GM19035 (cell line): ENCODE results near the gene IFITM10.
A peak's percentile ranks its signal among the peaks of the same experiment; 100 is the strongest.

Experiments
- ATAC-seq: cut with Tn5 transposase; IDR thresholded peaks from one replicate; pipeline ENCODE4 v1.9.1; 2021; ENCODE audit not compliant: unreplicated experiment

IFITM10 gene

GRCh38 chr11:1763796-1764661, 13.6 kb upstream of the IFITM10 start, which contains the start of gene CTSD:
Gene CTSD, minus strand, starts transcription at chr11:1763927. Its CDS starts 68 bp downstream, at chr11:1763859.
- peak; percentile 80 for ATAC-seq

- ATAC-seq = peak; percentile 20
Observed at GRCh38 chr11:1763336-1763795, 13.0 kb upstream of the IFITM10 start.

DNA sequence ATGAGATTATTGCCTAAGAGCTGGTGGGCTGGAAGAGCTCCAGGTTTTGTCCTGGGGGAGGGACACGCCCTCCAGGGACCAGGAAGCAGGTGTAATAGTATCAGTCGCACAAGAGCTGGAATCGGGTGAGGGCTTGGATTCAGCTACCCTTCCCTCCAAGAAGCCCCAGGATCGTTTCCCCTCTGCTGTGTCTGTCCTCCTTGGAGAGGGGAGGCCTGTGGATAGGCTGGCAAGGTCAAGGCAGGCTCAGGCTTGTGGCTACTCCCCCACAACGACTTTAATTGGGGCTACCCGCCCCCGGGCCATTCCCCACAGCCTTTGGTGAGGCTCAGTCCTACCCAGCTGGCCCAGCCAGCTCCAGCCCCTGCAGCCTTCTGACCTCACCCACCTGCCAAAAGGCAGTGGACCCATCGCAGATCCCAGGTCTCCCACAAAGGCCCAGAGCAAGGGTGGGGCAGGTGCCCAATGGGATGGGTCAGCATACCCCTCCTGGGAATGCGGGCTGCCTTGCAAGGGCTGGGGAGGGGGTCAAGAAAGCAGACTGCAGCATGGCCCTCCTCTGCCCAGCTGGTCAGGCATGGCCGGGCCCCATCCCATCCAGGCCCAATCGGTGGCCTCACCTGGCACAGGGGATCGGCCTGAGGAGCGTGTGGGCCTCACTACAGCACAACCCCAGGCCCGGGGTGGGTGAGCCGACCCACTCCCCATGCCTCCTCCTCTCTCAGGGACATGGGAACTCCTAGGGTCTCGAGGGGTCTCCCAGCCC, 12.3 kb upstream of the IFITM10 start:
- ATAC-seq = no peak

DNA sequence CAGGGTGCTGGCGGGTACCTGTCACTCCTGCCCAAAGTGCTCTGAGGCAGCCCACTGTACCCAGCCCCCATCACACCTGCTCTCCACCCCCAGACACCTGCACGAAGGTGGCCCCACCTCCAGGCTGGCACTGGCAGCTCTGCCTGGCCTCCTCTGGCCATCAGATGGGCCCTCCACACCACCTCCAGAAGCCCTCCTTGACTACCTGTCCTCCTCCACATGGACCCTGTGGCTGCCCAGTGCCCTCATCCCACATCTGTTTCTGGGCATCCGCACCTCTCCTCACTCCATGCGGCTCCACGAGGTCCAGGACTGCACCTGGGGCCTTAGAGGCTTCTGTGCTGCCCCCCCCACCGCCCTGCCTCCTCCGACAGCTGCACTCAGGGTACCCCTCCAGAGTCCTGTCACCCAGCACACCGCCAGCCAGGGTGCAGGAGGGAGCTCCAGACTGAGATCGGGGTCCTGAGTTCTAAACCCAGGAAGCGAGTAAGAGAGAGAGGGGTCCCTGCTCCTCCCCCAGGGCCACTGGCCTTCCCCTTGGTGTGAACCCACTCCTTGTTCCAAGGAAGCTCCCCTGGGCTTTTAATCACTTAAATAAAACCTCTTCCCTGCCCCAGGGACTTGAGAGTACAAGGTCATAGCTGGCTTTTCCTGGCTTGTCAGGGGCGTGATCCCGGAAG, 11.6 kb upstream of the IFITM10 start:
- ATAC-seq = no peak

GRCh38 chr11:1761110-1761856, 10.9 kb upstream of the IFITM10 start:
- ATAC-seq = no peak

DNA sequence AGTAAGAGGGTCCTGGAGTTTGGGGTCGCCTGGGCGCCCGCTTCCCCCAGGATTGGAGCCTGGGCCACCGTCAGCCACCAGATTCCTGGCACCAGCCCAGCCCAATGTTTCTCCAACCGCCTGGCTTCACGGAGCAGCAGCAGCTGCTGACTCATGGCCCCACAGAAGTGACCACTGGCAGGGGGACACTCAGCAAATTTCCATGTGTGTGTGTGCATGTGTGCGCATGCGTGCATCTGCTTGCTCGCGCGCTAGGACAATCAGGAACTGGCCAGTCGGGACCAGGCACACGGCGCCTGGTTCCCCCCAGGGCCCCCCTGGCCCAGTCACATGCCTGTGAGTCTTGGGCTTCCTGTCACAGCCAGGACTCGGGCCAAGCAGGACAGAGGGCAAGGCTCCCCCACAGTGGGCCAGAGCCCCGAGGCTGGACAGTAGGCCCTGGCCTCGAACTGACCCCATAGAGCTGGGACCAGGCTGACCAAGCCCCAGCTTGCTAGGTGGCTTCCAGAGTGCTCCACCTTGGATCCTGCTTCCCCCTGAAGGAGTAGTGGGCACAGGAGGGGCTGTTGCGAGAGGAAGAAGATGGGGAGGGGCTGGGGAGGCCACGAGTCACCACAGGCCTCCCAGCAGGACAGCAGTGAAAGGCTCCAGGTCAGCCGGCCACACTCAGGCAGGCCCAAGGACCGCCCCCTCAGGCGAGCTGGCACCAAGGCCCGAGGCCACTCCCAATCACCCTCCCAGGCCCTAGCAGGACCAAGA, 10.1 kb upstream of the IFITM10 start:
- no peak for ATAC-seq

DNA sequence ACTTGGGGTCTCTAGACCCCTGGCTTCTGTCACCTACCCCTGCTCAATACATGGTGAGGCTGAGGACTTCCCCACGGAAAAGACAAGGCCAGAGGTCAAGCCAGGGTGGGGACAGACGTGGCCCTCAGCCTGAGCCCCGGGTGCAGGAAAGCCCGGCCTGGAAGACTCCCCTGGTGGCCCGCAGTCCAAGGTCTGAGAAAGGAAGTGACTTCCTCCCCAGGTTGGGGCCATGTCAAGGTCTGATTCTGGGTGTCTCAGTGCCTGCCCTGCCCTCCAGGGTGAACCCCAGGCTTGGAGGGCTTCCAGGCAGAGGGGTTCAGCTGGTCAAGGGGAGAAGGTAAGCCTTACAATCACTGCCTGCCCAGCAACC, 9.4 kb upstream of the IFITM10 start:
- ATAC-seq = no peak

DNA sequence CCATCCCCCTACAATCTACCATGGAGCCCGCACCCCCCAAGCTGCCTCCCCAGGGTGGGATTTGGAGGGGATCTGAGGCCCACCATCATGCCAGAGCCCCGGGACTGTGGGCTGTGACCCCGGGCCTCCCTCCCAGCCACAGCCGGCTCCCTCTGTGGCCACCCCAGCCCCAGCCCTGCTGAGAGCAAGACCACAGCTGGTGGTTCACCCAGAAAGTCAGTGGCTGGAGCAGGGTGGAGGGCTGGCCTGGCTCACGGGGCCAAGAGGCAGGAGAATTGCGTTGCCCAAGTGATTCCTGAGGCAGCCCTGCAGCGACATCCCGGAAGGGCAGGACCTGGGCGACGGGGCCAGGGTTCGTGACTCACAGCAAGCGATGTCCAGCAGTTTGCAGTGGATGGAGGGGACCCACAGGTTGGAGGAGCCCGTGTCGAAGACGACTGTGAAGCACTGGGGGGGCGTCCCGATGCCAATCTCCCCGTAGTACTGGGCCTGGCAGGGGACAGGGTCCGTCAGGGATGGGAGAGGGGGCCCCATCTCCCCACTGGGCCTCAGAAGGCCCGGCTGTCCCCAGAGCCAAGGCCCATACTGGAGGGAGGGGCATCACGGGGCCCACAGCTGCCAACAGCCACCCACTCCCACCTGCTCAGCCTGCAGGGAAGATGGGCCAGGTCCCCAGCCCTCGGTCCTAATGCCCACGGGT, 8.9 kb upstream of the IFITM10 start:
- ATAC-seq = no peak

GRCh38 chr11:1758611-1759150, 8.3 kb upstream of the IFITM10 start:
- no peak for ATAC-seq

- ATAC-seq = no peak
Observed at GRCh38 chr11:1757861-1758610, 7.6 kb upstream of the IFITM10 start.

DNA sequence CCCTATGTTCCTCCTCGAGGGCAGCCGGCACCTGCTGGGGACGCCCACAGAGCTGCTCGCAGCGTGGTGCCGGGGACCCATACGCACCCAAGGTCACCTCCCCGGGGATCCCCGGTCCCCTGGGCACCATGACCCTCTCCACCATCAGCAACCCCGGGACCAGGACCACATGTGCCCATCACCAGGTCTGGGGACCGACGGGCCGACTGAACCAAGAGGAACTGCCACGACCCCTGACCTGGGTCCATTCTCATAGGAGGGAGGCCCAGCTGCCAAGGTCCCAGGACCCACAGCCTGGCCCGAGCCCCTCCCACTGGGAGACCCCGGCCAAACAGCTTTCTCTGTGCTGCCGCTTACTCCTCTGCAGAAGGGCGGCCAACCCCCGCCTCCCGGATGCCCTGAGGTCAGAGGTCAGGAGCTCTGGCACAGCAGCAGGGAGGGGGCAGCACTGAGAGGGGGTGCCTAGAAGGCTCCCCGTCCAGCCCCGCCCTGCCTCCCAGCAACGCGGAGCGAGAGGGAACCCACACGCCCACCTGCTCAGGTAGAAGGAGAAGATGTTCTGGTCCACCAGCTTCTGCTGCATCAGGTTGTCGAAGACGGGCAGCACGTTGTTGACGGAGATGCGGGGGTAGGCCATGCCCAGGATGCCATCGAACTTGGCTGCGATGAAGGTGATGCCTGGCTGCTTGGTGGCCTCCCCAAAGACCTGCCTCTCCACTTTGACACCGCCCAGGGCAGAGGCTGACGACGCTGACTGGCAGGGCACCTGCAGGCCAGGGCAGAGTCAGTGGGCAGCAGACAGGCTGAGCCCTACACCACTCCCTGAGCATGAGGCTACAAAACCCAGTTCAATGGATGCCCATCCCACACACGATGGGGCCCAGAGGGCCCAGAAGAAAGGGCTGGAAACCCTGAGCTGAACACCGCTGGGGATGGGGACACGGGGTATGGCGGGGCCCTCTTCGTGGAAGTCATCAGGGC, 6.7 kb upstream of the IFITM10 start:
- ATAC-seq = no peak

DNA sequence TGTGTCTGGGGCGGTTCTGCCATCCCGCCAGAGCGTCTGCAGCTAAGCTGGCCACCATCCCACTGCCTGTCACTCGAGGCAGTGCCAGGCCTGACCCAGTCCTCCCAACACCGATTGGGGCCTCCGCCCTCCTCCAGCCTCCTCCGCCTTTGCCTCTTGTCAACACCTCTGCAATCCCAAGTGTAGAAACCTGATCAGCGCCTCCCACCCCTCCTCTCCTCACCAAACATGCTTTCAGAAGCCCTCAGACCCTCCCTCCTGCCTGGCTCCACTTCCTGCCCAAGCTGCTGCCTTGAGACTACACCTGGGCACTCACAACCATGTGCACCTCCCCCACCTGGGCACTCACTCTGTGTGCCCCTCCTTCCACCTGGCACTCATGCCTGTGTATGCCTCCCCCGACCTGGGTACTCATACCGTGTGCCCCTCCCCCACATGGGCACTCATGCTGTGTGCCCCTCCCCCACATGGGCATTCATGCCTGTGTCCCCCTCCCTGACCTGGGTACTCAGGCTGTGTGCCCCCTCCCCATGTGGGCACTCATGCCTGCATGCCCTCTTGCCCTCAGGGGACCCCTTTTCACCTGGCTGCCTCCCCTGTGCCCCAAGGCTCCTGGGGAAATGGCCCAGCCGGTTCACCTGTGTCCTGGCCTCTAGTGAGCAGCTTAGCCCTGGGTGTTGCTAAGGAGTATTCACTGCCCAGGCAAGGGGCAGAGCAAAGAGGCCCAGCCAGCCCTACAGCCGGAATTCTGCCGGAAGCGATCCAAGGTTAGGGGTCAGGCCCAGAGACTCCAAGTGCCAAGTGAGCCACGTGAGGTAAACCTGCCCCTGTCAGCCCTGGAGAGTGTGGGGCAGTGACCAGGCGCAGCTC, 5.5 kb upstream of the IFITM10 start:
- ATAC-seq = no peak

GRCh38 chr11:1755344-1755691, 4.9 kb upstream of the IFITM10 start:
- ATAC-seq = no peak

DNA sequence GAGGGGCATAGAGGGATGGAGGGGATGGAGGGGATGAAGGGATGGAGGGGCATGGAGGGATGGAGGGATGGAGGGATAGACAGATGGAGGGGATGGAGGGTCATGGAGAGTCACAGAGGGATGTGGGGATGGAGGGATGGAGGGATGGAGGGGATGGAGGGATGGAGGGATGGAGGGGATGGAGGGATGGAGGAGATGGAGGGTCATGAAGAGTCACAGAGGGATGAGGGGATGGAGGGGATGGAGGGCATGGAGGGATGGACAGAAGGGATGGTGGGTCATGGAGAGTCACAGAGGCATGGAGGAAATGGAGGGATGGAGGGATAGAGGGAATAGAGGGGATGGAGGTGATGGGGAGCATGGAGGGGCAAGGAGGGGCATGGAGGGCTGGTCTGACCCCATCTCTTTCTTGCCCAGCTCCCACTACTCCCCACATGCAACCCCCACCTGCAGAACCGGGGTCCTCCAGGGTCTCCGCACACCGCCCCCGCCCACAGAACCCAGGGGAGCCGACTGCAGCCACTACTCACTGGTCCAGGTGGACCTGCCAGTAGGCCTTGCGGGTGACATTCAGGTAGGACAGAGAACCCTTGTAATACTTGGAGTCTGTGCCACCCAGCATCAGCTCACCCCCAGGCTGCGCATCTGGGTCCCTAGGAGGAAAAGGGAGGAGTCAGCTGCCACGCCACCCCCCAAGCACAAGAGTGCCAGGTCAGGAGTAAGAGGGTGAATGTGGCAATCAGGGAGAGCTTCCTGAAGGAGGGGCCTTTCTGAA, 4.2 kb upstream of the IFITM10 start:
- ATAC-seq = no peak

DNA sequence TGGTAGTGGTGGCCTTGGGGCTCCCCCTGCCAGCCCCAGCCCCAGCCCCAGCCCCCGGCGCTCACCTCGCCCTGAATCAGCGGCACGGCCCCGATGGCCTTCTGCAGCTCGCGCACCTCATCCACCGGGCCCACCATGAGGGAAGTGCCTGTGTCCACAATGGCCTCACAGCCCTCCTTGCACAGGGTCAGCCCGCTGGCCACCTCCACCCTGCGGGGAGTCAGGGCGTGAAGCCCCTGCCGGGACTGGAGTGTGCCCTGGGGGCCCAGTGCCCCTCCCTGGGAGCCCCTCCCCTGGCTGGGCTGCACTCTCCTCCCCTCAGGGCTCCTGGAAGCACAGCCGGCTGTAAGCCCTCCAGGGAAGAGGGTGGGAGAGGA, 3.5 kb upstream of the IFITM10 start:
- ATAC-seq = no peak
